Posterior vena cava (tissue), 2 donors: ENCODE results near the gene CLINT1. TPM values are rescaled to one million over a fixed set of nuclear protein-coding genes. Genes with fewer than 3 reads are reported as not detected.

Experiments used
- DNase-seq: peaks from one replicate; pipeline ENCODE4 v3.0.0-alpha.2; 2020; ENCODE audit warnings: low spot score
- intact Hi-C, 2 donors: fragments of 100-400 bp; cut with DNase I; formaldehyde crosslinking; loops; one replicate each; pipeline versions ENCODE4 v1.14.1 to v1.14.2; 2022 to 2023
- total RNA-seq, 2 donors: library from RNA; stranded (reverse); fragmentation: NEBNext Ultra II Directional; extraction: Animal tissue kit (Norgen Biotek cat#: 25700); gene quantifications; one replicate each; pipeline ENCODE4 v1.2.1, GENCODE V29; 2021
- donor health status: DM: yes; HTN: yes; CAD: no.
- donor health status: DM: yes; HTN: yes; CAD: no.

CLINT1 gene
- total RNA-seq, 2 donors from 2014 or later: 44.0 to 59.4 TPM

- intact Hi-C loops: loop anchor here in 1 of 2 donors (10.0 kb wide), 1 partner anchor 1306 kb away; no protein-coding TSS in a partner anchor
- no peak for DNase-seq
These were observed 30.6 kb downstream of the CLINT1 start for GRCh38 chr5:157828105-157828943.

GRCh38 chr5:157827423-157827822 is 31.5 kb downstream of the CLINT1 start:
- intact Hi-C loops: loop anchor here in 1 of 2 donors (10.0 kb wide), 1 partner anchor 1307 kb away; no protein-coding TSS in a partner anchor
- no peak for DNase-seq

- DNase-seq: no peak
- intact Hi-C loops: loop anchor here (5.0 to 10.0 kb wide), 2 partner anchors 174 to 1311 kb away; no protein-coding TSS in a partner anchor
These were observed 35.3 kb downstream of the CLINT1 start for GRCh38 chr5:157823655-157824054.

- DNase-seq: no peak
- intact Hi-C loops: loop anchor here (5.0 to 10.0 kb wide), 2 partner anchors 175 to 1313 kb away; no protein-coding TSS in a partner anchor
These were observed 36.9 kb downstream of the CLINT1 start for GRCh38 chr5:157821822-157822622.

- intact Hi-C loops: loop anchor here (5.0 to 10.0 kb wide), 2 partner anchors 176 to 1313 kb away; no protein-coding TSS in a partner anchor
- no peak for DNase-seq
These were observed 37.5 kb downstream of the CLINT1 start for GRCh38 chr5:157821405-157821804.

GRCh38 chr5:157820593-157821252 is 38.2 kb downstream of the CLINT1 start:
- intact Hi-C loops: loop anchor here (5.0 to 10.0 kb wide), 2 partner anchors 177 to 1314 kb away; no protein-coding TSS in a partner anchor

GRCh38 chr5:157819502-157820115 is 39.3 kb downstream of the CLINT1 start:
- DNase-seq: no peak
- intact Hi-C loops: loop anchor here (5.0 to 10.0 kb wide), 4 partner anchors 175 to 1315 kb away; no protein-coding TSS in a partner anchor

More at GRCh38 chr5:157820593-157821252, 38.2 kb downstream of the CLINT1 start:
- DNase-seq: no peak

GRCh38 chr5:157818368-157818767 is 40.6 kb downstream of the CLINT1 start:
- intact Hi-C loops: loop anchor here (10.0 kb wide), 2 partner anchors 176 to 1306 kb away; no protein-coding TSS in a partner anchor
- DNase-seq: no peak

GRCh38 chr5:157817928-157818327 is 41.0 kb downstream of the CLINT1 start:
- intact Hi-C loops: loop anchor here (10.0 kb wide), 2 partner anchors 177 to 1307 kb away; no protein-coding TSS in a partner anchor
- no peak for DNase-seq

GRCh38 chr5:157817387-157817702 is 41.6 kb downstream of the CLINT1 start:
- DNase-seq: no peak
- intact Hi-C loops: loop anchor here (10.0 kb wide), 2 partner anchors 177 to 1307 kb away; no protein-coding TSS in a partner anchor

GRCh38 chr5:157816682-157817386 is 42.1 kb downstream of the CLINT1 start:
- DNase-seq: no peak
- intact Hi-C loops: loop anchor here (10.0 kb wide), 2 partner anchors 178 to 1308 kb away; no protein-coding TSS in a partner anchor

- intact Hi-C loops: loop anchor here (10.0 kb wide), 2 partner anchors 183 to 1313 kb away; no protein-coding TSS in a partner anchor
- no peak for DNase-seq
These were observed 46.9 kb downstream of the CLINT1 start for GRCh38 chr5:157812086-157812485.

- no peak for DNase-seq
- intact Hi-C loops: no loop called here
These were observed 50.9 kb downstream of the CLINT1 start for GRCh38 chr5:157808043-157808442.

GRCh38 chr5:157802736-157803135 is 56.2 kb downstream of the CLINT1 start:
- no peak for DNase-seq
- intact Hi-C loops: no loop called here

- DNase-seq: no peak
- intact Hi-C loops: no loop called here
These were observed 58.8 kb downstream of the CLINT1 start for GRCh38 chr5:157800137-157800536.

GRCh38 chr5:157799578-157799977 is 59.4 kb downstream of the CLINT1 start:
- intact Hi-C loops: no loop called here

GRCh38 chr5:157793301-157793700 is 65.6 kb downstream of the CLINT1 start:
- no peak for DNase-seq
- intact Hi-C loops: no loop called here

More at GRCh38 chr5:157799578-157799977, 59.4 kb downstream of the CLINT1 start:
- DNase-seq: no peak

GRCh38 chr5:157785801-157786200 is 73.1 kb downstream of the CLINT1 start:
- intact Hi-C loops: no loop called here
- no peak for DNase-seq
